DND-41 (cell line): Measurements from ENCODE around the gene UBLCP1.

Source experiments
- ATAC-seq: fragments of 200-7000 bp; cut with Tn5 transposase; 3 replicates; pipeline ENCODE4 v1.9.1; 2021; ENCODE audit warnings: low read depth; ENCODE audit not compliant: insufficient read depth
- DNase-seq: peaks from one replicate; pipeline ENCODE4 v3.0.0-alpha.2; 2020
- H2AFZ ChIP-seq: 2 replicates; pipeline ENCODE4 v1.6.0; 2012; ENCODE audit warnings: low read depth, low read length
- H3K27ac ChIP-seq: 2 replicates; pipeline ENCODE4 v1.5.1; 2012; ENCODE audit warnings: low read length, inconsistent platforms
- H3K27me3 ChIP-seq: fragments of 200-600 bp; sonication (generic); 2 replicates; pipeline ENCODE4 v1.6.0; 2012; ENCODE audit warnings: low read length, mild to moderate bottlenecking, inconsistent platforms; ENCODE audit not compliant: insufficient read depth, poor library complexity
- H3K36me3 ChIP-seq: 2 replicates; pipeline ENCODE4 v1.5.1; 2012; ENCODE audit warnings: low read length, inconsistent platforms; ENCODE audit not compliant: insufficient read depth
- H3K4me1 ChIP-seq: 2 replicates; pipeline ENCODE4 v1.5.1; 2012; ENCODE audit warnings: mild to moderate bottlenecking, low read length; ENCODE audit not compliant: insufficient read depth
- H3K4me2 ChIP-seq: 2 replicates; pipeline ENCODE4 v1.6.0; 2012; ENCODE audit warnings: mild to moderate bottlenecking, moderate library complexity, low read length, inconsistent platforms; ENCODE audit not compliant: insufficient read depth
- H3K4me3 ChIP-seq, 2 experiments: fragments of 200-600 bp in 1 of 2; shearing (Covaris generic) in 1 of 2; 2 replicates each; pipeline ENCODE4 v1.5.1; 2012 to 2016; ENCODE audit warnings: inconsistent platforms in 2 of 2, low read length in 2 of 2, mild to moderate bottlenecking in 2 of 2, low read depth in 1 of 2, moderate library complexity in 1 of 2
- H3K79me2 ChIP-seq: 2 replicates; pipeline ENCODE4 v1.6.0; 2012; ENCODE audit warnings: low read length, inconsistent platforms; ENCODE audit not compliant: insufficient read depth
- H3K9ac ChIP-seq: 2 replicates; pipeline ENCODE4 v1.6.0; 2012; ENCODE audit warnings: low read depth, mild to moderate bottlenecking, inconsistent platforms, low read length, moderate library complexity
- H3K9me3 ChIP-seq: 2 replicates; pipeline ENCODE4 v1.5.1; 2012; ENCODE audit warnings: low read length, moderate library complexity, mild to moderate bottlenecking, inconsistent platforms; ENCODE audit not compliant: insufficient read depth, severe bottlenecking
- H4K20me1 ChIP-seq: 2 replicates; pipeline ENCODE4 v1.6.0; 2012; ENCODE audit warnings: low read length; ENCODE audit not compliant: insufficient read depth
- CTCF ChIP-seq: IDR thresholded peaks from 2 replicates; pipeline ENCODE4 v1.5.1; 2012; ENCODE audit warnings: borderline replicate concordance, low read length, moderate library complexity, mild to moderate bottlenecking; ENCODE audit not compliant: poor library complexity, severe bottlenecking; ENCODE audit errors: extremely low read depth
- EZH2 ChIP-seq: IDR thresholded peaks from 3 replicates; pipeline ENCODE4 v1.6.1; 2012; ENCODE audit warnings: borderline replicate concordance, low read depth, mild to moderate bottlenecking, moderate library complexity, low read length, inconsistent platforms; ENCODE audit not compliant: severe bottlenecking

Gene UBLCP1

GRCh38 chr5:159241946-159242552, 21.0 kb upstream of the UBLCP1 start:
- no peaks in the 10 kb centered on the region for H3K9me3 ChIP-seq
- no peak overlapping the region for H3K9ac ChIP-seq
- H3K27ac ChIP-seq = no peak overlapping the region
- no peaks in the 10 kb centered on the region for H3K79me2 ChIP-seq
- H3K4me2 ChIP-seq = no peak overlapping the region
- H3K4me3 ChIP-seq = no peak overlapping the region
- no peaks in the 10 kb centered on the region for H3K27me3 ChIP-seq
- TF ChIP-seq EZH2 (no peak), CTCF (no peak)
- no peaks in the 10 kb centered on the region for H4K20me1 ChIP-seq
- no peak overlapping the region for H2AFZ ChIP-seq
- no peak for ATAC-seq
- DNase-seq = no peak
- H3K36me3 ChIP-seq = no peaks in the 10 kb centered on the region
- H3K4me1 ChIP-seq = no peaks in the 10 kb centered on the region

DNA sequence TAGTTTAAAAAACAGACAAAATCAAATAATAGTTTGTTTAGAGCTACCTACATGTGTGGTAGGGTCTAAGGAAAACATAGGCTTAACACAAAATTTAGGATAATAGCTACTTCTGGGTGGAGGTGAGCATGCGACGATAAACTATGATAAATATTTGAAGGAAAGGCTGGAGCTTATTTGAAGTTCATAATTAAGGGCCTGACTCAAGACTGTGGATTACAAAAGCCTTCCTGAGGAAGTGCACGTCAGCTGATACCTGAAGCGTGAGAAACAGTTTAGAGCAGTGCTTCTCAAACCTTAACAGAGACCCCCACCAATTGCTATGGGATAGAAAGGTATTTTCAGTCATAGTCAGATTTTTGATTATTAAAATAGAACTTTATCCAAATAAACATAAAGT, 20.4 kb upstream of the UBLCP1 start:
- DNase-seq (no peak), ATAC-seq (no peak)
- Histone ChIP-seq H3K27me3 (no peaks in the 10 kb centered on the region), H3K79me2 (no peaks in the 10 kb centered on the region), H3K36me3 (no peaks in the 10 kb centered on the region), H3K4me1 (no peaks in the 10 kb centered on the region), H3K27ac (no peak overlapping the region), H2AFZ (no peak overlapping the region), H3K4me3 (no peak overlapping the region), H3K9ac (no peak overlapping the region), H4K20me1 (no peaks in the 10 kb centered on the region), H3K9me3 (no peaks in the 10 kb centered on the region), H3K4me2 (no peak overlapping the region)
- TF ChIP-seq EZH2 (no peak), CTCF (no peak)

- H3K4me1 ChIP-seq = no peaks in the 10 kb centered on the region
- H3K27me3 ChIP-seq = no peaks in the 10 kb centered on the region
- no peaks in the 10 kb centered on the region for H3K79me2 ChIP-seq
Measured at GRCh38 chr5:159243385-159243784, 19.7 kb upstream of the UBLCP1 start.

More at GRCh38 chr5:159243385-159243784, 19.7 kb upstream of the UBLCP1 start:
- Histone ChIP-seq H3K4me3 (no peak overlapping the region), H3K9ac (no peak overlapping the region), H3K36me3 (no peaks in the 10 kb centered on the region), H2AFZ (no peak overlapping the region), H3K9me3 (no peaks in the 10 kb centered on the region), H4K20me1 (no peaks in the 10 kb centered on the region), H3K4me2 (no peak overlapping the region), H3K27ac (no peak overlapping the region)
- DNase-seq (no peak), ATAC-seq (no peak)
- TF ChIP-seq CTCF (no peak), EZH2 (no peak)
